ENCODE results near the gene CTRL.

CTRL gene

DNA sequence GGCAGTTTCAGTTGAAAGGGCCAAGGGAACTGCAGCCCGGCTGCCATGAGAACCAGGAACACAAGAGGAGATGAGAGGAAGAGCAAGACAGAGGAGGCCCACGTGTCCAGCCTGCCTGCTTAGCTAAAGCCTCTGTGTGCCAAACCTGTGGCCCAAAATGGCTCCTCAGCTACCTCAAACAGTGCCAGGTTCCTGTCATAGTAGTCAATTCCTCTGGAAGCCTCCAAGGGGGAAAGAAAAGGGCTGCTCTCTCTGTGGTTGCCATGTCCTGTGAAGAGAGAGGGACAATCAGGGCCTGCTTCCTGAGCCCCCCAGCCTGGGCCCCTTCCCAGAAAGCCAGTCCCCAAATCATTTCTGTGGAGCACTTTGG lies 31.6 kb upstream of the CTRL start:
- no peak for DNase-seq (ENCODE audit: low spot score)
- FAIRE-seq: no peak

DNA sequence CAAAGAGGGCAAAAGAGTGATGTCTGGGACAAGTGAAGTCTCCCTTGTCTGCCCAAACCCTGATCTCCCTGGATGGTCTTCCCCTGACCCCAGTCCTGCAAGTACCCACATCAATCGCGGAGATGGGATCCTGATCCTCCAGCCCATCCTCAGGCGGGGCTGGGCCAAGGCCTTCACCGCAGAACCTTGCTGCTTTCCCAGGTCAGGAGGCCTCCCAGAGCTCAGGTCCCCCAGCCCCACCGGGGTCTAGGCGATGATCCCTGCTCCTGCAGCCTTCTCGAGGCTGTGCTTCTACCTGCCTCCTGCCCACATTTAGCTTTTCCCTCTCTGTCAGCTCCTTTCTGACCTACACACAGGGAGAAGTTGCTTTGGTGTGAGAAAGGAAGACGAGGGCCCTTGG lies 30.5 kb upstream of the CTRL start:
- no peak for DNase-seq (ENCODE audit: low spot score)
- no peak for FAIRE-seq

DNA sequence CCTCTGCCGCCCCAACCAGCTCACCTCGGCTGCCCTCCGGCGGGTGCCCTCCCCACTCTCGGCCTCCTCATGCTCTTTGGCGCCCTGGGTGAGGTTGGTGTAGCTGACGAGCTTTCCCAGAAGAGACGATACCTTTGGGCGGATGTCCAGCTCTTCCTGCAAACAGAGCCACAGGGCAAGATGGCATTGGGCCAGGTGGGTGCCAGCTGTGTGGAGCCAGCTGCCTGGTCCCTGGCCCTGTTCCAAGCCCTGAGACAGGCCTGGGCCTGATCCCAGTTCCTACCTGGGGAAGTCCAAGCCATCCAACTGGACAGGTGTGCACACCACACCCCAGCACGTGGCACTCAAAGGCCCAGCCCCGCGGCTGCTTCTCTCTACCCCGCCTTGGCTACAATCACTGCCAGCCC lies 29.9 kb upstream of the CTRL start:
- no peak for DNase-seq (ENCODE audit: low spot score)
- no peak for FAIRE-seq

DNA sequence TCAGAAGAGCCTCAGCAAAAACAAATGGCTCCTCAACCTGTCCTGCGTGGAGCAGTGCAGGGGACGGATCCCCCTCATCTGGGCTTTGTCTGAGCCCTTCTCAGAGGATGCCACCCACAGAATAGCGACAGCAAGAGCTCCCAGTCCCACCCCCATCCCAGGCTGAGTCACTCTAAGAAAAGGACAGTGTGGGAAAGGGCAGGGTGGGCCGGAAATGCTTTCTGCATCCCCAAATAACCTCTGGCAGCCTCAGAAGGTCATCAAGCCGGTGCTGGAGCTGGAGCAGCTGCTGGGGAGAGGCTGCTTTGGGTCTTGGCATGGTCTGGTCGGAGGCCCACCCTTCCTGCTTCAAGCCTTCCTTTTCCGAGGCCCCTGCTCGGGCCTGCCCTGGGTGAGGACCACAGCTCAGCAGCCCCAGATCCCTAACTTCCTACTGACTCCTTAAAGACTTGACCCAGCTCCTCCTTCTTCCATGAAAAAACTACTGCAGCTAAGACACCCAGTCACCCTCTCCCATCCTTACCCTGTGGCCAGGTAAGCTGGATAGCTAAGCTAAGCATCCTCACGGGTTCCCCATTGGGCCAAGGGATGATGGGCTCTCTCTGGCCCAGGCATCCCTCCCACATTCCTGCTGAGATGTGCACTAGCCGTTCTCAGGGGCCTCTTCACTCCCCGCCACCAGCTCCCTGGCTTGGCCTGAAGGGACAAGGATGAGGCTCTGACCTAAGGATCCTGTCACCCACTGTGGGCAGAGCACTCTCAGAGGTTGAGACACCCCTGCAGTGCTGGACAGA lies 28.1 kb upstream of the CTRL start:
- no peak for FAIRE-seq
- no peak for DNase-seq (ENCODE audit: low spot score)

DNA sequence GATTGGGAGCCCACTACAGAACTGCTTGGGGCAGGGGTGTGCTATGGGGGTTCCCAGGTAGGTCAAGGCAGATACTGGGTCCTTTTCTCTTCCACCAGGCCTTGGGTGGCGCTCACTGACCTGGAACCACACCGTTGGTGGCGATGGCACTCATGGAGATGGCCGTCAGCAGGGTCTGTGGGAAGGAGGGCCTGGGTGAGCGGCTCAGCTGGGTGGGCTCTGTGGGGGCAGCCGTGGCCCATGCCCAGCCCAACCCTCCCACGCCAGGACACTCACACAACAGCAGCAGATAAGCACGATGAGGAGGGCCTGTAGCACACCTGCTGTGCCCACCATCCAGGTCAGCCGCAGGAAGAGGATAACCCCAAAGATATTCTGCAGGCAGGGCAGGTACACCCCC lies 26.0 kb upstream of the CTRL start:
- DNase-seq (ENCODE audit: low spot score) (no peak), FAIRE-seq (no peak)

DNA sequence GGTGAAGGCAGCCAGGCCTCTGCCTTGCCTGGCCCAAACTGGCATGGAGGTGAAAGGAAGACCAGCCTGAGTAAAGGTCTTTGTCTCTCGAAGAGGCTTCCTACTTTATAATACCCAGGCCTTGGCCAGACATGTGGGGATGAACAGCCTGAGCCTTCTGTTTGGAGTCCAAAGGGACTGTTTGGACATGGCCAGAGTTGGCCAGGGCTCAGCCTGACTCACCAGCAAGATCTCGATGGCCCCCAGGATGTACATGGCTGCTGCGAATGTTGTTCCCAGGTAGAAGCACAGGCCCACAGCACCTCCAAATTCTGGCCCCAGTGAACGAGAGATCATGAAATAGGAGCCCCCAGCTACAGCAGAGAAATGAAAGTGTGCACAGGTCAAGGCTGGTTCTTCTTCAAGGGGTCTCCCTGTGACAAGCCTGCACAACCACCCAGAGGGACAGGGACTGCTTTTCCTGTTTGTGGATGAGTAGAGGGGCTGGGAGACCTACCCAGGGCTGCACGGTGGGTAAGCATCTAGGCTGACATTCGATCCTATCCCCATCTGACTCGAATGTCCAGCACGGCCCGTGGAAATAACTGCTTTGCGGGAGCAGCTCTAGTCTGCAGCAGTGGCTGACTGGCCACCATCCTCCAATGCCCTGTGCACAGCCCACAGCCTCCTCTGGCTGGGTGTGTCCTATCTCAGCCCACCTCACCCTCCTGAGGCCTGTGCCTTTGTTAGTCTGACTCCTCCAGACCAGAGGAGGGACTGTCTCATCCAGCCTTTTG lies 22.9 kb upstream of the CTRL start:
- FAIRE-seq: no peak
- no peak for DNase-seq (ENCODE audit: low spot score)

DNA sequence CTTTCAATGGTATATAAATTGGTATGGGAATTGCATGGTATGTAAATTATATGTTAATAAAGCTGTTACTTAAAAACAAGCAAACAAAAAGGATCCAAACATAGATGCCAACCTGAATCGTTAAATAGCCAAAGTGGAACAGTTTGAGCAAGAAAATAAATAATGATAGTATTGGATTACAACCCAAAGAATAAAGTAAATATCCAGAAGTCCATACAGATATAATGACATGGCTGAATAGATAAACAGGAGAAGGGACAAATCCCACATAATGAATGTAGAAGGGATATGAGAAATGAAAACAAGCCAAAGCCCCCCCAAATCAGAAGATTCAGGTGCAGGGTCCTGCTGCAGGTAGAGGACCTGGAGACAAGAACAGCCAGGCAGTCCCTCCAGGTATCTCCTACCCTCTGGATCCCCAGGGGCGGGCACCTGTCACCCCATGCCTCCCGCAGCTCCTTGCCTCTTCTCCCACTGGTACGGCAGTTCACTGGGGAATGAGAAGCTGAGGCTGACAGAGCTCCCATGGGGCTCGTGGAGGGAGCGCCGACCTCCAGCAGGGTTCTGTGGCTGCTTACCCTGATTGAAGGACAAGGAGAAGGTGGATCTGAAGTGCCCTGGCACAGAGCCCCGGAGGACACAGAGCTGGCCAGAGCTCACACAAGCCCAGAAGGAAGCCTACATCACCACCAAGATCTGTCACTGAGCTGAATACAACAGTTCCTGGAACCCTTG lies 22.1 kb upstream of the CTRL start:
- FAIRE-seq (no peak), DNase-seq (ENCODE audit: low spot score) (no peak)

DNA sequence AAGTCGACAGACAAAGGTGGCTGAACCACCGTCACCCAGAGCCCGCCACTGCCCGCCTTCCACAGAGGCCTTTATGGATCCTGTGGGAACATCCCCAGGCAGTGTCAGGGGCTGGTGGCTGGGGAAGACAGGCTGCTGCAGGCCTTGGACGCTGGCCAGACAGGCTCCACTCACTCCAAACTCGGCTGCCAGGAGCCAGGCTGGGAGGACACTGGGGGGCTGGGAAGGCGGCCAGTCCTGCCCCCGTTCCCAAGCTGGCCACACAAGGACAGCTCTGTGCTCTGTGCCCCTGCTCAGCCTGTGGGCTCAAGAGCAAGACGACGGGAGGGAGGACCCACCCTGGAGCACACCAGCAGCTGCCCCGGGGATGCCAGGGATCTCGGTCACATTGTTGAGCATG lies 19.8 kb upstream of the CTRL start:
- no peak for FAIRE-seq
- no peak for DNase-seq (ENCODE audit: low spot score)

DNA sequence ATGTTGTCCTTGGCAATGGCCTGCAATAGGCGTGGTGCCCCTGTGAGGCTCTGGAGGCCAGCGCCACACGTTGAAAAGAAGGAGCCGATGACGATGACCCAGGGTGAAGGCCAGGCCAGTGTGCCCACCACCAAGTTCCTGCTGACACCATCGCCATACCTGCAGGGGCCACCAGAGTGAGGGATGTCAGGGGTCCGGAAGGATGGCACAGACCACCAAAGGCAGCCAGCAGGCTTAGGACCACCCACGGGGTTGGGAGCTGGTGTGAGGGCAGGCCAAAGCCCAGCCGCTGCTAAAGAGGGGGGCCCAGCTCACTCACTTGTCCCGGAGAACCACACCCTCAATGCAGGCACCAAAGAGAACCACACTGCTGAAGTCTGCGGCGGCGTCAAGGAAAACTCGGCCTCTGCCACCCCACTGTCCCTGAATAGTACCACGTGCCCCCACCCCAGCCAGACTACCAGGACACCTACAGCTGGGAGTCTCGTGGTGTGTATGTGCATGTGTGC lies 18.7 kb upstream of the CTRL start:
- FAIRE-seq: no peak
- DNase-seq (ENCODE audit: low spot score): no peak

DNA sequence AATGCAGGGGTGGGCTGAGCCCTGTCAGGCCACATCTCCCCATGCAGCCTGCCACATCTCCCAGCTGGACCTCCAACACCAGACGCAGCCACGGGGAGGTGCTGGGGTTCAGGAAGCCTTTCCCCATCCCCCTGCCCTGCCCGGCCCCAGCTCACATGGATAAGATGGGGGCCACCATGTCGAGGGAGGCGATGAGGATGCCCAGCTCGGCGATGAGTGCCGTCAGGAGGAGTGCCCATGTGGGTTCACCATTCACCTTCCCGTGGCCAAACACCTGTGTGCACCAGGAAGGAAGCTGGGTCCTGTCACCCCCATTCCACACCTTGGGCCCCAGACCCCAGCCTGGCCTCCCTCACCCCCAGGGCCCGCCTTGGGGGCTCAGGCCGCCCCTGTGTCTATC lies 18.0 kb upstream of the CTRL start:
- no peak for FAIRE-seq
- no peak for DNase-seq (ENCODE audit: low spot score)

DNA sequence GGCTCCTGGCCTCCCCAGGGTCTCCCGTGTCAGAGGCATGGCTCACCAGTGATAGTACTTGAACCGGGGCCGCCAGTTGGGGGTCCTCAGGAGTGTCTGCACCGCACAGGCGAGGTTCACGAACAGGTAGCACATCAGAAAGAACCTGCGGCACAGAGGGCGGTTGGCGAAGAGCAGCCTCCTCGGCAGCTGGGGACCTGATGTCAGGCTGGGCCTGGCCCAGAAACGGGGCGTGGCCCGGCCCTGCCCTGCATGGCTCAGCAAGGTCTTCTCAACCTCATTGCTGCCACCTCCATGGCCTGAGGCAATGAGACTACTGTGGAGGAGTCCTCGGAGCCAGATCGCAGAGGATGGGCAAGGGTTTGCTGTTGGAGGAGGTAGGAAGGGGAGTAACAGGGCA lies 16.4 kb upstream of the CTRL start:
- FAIRE-seq (no peak), DNase-seq (ENCODE audit: low spot score) (no peak)

DNA sequence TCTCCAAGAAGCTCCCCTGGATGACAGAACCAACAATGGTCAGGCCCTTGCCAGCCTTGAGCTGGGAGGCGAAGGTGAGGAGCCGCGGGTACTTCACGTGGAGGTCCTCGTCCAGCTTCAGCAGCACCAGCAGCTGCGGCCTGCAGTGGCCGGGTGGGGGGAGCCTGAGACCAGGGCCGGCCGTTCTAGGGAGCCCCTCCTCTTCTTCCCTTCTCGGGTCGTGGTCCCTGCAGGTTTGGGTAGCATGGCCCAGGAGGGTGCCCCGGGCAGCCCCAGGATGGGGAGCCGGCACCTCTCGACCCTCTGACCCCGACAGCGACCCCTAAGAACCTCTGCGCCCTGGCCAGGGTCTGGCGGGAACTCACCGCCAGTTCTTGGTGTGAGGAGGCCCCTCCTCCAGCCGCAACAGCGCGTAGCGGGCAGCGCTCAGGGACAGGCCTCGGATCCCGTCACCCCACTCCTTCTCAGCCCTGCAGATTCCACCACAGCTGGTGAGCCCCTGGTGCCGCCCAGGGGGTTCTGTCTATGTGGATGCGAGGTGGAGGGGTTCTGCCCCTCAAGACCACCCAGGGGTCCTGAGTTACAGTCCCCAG lies 15.4 kb upstream of the CTRL start:
- no peak for FAIRE-seq
- DNase-seq (ENCODE audit: low spot score): no peak

DNA sequence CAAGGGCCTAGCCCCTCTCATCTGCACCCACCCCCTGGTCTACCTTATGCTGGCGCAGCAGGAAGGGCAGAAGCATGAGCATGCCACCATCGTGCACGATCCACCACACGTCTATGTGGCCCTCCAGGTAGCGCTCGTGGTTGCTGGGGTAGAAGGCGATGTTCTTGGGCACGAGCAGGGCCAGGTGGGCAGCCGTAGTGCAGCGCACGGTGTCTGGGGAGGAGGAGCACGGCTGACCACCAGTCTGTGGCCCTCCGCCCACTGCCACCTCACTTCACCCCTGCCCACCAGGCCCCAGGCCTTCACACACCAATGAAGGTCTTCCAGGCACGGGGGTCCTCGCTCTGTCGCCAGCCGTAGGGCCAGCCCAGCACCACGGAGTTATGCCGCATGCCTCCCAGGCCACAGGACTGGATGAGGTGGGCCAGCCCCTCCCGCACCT lies 14.5 kb upstream of the CTRL start:
- no peak for DNase-seq (ENCODE audit: low spot score)
- no peak for FAIRE-seq

DNA sequence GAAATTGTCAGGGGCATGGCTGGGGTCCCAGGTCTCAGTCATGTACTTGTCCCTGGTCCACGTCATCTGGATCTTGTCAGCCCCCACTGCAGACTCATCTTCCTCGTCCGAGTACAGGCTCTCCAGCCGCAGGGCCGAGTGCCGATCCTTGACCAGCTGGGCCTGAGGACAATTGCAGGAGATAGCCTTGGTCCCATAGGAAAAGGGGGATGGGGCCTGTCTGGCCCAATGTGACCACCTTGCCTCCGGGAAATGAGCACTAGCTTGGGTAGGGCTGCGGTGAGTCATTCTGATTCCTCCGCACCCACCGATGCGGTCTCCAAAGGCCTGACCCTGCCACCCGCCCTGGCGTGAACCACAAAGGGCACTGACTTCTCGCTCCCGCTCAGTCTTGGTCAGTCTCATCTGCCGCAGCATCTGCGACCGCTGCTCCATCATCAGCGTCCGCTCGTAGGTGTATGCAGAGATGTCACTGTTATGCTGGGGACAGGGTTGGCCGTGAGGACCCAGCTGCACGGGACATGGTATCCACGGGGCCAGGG lies 13.8 kb upstream of the CTRL start:
- DNase-seq (ENCODE audit: low spot score): no peak
- FAIRE-seq: no peak

DNA sequence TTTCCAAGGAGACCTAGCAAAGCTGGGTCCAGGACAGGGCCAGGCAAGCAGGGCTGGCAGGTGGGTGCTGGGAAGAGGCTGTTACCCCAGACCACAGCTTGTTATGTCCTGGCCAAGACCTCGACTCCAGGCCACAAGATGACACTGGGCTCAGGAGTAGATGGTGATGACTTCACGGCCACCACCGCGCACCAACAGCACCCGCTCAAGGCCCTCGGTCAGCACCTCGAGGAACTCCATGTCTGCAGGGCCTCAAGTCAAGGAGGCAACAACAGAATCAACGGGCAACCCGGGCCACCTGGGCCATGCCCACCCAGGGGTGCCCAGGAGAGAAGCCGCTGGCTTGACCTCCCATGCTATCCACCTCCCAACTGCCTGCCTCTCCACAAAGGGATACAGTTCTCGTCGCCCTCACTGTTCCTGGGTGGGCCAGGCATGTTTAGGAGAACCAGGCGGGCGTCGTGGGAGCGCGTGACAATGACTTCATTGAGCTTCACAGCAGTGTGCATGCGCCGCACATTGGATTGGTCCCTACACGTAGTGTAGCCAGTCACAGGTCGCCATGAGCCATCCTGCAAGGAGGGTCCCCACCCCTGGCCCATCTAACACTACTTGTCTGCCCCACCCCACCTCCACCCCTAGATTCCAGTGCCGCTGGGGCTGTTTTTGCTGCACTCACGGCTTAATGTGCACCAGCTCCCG lies 13.2 kb upstream of the CTRL start:
- DNase-seq (ENCODE audit: low spot score): no peak
- no peak for FAIRE-seq

DNA sequence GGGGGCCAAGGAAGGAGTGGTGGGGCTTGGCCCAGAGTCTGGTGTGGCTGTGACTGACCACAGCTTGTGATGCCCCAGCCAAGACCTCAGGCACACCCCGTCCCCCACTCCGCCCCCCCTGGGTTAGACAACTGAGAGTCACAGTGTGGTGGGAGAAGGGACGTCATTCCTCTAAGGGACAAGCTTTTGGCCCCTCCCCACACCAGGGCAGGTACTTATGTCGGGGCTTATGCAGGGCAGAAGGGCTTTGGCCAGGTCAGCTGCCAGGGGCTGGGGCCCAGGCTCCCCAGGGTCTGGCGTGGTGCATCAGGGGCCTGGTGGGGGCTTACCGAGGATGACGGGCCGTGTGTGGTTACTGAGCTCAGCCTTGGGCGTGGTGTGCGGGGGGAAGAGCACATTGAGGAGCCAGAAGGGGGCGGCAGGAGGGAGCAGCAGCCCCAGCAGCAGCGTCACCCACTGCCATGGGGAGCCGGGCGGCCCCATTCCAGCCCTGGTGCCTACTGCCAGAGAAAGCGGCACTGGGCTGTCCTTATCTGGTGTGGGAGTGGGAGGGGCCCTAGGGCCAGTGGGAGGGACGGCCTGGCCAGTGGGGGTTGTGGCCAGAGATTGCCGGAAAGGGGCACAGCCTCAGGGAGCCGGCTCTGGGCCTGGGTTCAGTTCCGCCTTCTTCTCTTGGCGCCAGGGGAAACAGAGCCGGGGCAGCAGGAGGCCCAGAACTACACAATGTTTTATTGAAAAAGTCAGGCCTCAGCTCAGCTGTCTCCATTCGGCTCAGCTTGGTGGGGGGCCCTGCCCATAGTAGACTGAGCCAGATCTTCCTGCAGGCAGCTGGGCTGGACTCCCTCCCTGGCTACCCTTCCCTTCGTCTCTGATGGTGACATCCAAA lies 12.2 kb upstream of the CTRL start, which contains the start of gene LCAT:
LCAT (minus strand) TSS at position 502 of the 886 bp plus-strand sequence; CDS start at position 483, 19 bp downstream.
- DNase-seq (ENCODE audit: low spot score) (no peak), FAIRE-seq (no peak)

DNA sequence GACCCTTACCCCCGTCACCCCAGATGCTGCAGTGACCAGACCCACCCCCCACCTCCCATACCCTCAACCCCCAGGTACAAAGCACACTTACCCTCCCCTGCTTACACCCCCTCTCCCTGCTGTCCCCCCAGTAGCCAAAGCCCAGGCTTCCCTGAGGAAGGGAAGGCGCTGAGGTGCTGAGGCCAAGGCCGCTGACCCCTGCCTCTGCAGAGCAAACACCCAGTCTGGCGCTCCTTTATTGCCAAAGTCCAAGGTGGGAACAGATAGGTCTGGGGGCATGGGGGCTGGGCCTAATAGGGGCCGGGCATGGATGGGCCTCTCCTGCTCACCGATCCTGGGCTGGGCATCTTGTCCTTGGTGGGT lies 11.6 kb upstream of the CTRL start:
- FAIRE-seq (no peak), DNase-seq (ENCODE audit: low spot score) (no peak)

DNA sequence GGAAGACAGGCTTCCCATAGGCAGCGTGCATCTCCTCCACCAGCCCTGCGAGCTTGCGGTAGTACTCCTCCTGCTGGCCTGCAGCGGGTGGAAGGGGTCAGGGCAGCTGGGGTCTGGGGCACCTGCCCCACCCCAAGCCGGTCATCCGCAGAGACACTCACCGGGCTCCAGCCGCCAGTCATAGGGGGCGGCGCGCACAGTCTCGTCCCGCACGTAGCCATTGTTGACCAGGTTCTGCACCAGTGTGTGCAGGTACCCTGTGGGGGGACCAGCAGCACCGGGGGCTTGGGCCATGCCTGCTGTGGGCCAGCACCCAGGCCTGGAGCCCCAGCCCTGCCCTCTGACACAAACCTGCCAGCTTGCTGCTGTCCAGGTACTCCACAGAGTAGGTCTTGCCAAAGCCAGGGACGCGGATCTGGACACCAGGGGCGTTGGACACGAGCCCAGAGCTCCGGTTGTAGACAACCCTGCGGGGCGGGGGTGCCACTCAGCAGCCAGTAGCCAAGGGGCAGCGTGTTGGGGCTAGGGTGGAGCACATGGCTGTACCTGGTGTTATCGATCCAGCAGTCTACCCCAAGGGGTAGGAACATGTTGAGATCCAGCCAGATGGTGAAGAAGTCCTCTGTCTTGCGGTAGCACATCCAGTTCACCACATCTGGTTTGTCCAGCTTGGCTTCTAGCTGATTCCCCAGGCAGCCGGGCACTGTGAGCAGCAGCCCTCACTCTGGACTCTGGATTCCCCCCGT lies 11.0 kb upstream of the CTRL start:
- no peak for DNase-seq (ENCODE audit: low spot score)
- FAIRE-seq: no peak

DNA sequence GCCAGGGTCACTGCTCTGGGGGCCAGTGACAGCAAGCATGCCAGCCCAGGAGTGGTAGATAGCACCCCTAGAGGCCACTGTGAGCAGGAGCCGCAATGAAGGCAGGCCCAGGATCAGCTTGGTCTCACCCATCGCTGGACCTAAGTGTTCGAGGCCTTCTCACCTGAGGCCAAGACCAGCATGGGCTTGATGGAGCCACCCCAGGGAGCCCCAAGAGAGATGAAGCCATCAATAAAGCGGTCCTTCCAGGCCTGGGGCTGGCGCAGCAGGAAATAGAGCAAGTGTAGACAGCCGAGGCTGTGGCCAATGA lies 10.5 kb upstream of the CTRL start:
- FAIRE-seq: no peak
- DNase-seq (ENCODE audit: low spot score): no peak
